CD4-positive, alpha-beta T cell treated with Interleukin-4 for 4 hours (primary cell): Measurements from ENCODE around the gene LRP1-AS.
"Not testable (repeated sequence)": the region's sequence is repeated elsewhere in the genome, so short reads cannot be mapped to it uniquely, and the experiment has no call there.

Experiments
- DNase-seq: peaks from one replicate; pipeline ENCODE4 v3.0.0-alpha.2; 2020

The LRP1-AS gene

DNA sequence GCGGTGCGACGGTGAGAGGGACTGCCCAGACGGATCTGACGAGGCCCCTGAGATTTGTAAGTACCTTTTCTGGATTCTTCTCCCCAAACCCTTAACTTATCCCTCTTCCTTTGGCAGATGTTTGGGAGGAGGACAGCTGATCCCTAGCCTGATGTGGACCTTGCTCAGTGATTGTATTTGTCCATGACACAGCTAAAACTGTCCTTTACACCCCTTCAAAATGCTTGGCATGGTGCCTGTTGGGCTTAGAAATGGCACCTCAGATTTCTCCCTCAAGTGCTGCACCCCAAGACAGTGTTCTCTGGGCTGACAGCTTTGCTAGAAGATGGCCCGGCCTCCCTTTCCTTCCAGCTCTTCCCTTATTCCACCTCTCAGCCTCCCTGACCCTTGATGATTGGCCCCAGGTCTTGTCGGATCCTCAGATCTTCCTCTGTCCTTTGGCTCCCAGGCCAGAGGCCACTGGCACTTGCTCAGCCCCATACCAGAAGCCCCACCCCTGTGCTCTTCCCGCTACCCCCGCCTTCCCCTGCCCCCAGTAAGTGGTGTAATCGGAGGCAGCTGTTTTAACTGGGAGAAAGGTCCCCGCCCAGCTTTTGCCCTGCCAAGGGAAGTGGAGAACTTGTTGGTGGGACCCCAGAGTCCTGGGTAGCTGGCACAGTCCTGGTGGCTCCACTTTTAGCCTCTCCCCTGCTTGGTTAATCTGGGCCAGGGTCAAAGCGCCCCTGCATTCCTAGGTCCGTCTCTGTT is 8.7 kb downstream of the LRP1-AS start:
- no peak for DNase-seq

DNA sequence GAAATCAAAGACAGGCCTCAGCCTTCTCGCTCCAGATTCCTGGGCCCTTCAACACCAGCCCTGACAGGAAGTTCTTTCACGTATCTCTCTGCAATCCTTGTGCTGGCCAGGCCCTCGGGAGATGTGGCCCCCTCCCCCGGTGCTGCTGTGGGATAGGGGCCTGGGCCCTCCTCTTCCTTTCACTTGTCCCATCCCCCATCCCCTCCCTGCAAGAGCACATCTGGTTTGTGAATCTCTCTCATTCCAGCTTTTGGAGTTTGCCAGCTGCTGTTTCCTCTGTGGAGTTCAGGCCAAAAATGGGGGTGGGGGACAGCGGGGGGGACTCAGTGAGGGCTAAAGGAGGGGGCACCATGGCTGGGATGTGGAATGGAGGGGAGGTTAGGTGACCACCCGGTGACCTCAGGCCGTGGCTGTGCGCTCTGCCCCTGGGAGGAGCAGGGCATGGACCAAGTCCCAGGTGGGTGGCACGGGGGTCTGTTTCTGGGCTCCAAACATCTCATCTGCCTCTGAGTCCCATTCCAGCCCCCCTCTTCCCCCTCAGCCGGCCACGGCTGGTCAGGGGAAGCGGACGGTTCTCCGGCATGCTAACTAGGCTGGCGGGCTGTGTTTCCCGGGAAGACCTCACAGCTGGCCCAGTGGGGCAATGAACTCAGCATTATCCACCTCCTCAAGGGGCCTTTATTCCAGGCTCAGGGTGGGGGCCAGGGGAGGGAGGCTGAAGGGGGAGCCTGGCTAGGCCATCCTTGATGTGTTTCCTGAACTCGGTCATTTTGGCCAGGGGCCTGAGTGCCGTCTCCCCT is 11.7 kb downstream of the LRP1-AS start:
- no peak for DNase-seq

DNA sequence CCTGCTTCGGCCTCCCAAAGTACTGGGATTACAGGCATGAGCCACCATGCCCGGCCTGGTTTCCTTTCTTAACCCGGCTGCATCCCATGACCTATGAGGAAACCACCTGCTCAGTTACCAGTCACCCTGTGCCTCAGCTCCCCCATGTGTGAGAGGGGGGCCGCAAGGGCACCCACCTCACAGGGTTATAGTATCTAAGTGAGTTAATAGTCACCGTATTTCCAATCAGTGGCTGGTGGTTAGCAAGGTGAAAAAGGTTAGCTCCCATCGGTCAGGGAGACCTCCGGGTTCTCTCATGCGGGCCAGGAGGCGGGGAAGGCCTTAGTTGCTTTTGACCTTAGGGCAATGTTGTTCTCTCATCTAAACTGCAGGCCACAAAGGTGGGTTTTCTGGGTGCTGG is 12.5 kb downstream of the LRP1-AS start:
- no peak for DNase-seq

DNA sequence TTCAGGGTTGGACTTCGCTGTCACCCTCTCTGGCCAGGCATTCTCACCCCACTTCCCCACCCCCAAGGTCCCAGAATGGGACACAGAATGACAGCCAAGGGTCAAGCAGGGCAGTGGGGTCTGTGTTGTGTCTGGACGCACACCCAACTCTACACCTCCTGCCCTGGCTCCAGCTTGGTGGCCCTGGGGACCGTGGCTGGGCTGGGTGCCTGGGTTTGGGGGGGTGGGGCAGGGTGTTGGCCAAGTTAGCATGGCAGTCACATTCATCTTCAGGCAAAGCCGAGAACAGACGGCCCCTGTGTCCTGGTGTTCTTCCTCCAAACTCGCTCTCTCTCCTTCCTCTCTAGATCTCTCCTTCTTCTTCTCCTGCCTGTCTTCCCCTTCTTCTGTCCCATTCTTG is 13.5 kb downstream of the LRP1-AS start:
- DNase-seq = no peak

DNA sequence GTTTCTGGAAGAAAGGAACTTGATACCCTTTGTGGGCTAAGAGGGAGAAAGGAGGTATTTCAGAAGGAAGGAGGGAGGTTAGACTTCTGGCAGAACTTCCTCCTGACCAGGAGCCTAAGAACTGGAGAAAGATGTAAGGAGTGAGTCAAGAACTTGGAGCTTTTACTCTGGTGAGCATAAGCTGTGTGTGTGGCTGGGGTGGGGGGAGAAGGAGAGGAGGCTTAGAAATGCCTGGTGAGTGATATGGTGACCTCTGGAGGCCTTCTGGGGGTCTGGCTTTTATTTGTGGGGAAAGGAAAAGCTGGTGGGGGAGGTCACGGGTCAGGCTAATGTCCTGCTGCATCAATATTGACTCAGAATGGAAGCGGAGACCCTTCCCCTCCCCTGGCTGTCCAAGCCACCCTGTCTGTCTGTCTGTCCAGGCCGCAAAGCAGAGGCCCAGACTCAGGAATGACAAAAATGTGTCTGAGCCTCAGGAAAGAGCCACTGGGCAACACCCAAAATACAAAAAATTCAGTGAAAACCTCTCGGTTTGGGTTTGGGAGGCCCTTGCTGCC is 14.3 kb downstream of the LRP1-AS start:
- no peak for DNase-seq

DNA sequence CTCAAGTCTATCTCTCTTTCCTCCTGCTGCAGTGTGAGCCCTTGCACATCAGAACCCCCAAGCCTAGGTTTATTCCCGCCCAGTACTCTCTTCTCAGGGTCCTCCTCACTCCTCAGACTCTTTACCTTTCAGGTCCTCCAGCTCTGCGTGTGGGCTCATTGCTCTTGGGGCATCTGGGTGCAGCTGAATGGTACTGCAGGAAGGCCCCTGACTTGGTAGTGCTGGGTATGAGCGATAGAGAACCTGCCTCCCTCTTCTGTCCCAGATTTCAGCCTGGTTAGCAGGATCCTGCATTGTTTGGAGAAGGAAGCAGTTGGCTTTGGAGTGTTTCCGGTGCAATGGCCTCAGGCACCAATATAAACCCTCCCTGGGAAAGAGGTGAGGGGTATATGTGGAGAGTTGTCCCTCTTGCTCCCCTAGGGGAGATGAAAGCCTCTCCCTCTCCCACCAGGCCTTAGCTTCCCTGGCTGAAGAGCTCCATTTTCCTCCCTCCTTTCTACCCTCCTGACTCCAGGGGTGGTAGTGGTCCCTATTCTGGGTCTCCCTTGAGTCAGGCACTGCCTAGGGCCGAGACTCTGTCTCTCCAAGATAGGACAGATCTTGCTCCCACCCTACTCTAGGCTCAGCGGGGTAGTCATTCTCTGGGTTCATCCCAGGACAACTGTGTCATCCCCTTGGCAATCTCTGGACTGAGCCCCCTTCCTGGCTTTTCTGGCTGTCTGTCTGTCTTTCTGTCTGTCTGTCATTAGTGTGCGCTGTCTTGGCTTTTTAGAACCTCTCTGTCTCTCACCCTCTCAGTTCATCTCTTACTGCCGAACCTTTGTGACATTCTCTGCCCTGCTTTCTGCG is 15.3 kb downstream of the LRP1-AS start:
- DNase-seq = no peak

DNA sequence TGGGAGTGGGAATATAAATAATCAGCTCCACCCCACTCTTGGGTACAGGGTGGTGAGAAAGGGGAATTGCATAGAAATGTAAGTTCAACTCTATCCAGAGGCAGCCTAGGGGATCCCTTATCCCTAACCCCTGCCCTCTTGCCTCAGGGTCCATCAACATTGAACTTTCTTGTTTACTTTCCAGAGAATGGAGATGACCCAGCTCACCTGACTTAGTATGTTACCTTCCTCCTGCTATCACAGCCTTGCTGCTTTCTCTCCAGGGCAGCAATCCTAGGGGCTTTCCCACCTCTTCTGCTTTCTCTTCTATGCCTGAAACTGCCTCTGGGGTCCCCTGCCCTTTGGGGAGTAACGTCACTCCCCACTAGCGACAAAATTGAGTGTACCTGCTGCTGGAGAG is 16.5 kb downstream of the LRP1-AS start:
- DNase-seq = no peak

DNA sequence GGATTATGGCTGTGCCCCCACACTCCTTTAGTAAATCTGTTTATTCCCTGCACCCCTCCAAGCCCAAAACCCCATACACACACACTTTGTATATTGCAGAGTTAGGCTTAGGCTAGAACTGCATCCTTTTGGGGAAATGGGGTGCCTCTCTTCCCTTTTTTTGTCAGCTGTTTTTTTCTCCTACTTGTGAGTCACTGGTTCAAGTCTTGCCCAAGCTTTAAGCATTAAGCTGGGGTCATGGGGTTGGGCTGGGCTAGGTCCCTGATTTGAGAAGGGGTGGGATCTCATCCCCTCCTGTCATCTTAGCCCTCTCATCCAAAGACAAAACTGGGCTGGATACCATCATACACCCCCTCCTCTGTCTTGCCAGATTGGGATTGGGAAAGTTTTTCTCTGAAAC is 17.5 kb downstream of the LRP1-AS start:
- no peak for DNase-seq

DNA sequence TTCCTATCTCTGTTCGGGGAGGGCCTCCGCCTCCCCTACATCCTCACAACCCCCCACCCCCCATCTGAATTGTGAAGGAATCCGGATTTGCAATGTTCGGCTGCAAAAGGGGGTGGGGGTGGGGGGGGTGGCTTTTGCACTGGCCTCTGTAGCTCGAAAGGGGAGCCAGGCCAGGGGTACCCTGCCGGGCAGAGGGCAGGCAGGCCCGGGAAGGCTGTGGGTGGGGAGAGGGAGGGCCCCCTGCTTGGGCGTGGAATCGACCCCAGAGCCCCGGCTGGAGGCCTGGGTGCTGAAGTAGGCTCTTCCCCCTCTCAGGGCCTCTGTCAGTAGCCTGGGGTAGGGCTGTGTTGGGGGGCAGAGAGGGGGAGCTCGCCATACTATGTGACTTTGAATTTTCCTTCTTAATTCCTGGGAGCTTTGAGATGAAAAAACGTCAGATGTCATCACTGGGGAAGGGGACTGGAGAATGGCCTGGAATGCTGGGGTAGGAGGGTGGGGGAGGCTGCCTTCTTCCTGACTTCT is 18.0 kb downstream of the LRP1-AS start:
- no peak for DNase-seq

DNA sequence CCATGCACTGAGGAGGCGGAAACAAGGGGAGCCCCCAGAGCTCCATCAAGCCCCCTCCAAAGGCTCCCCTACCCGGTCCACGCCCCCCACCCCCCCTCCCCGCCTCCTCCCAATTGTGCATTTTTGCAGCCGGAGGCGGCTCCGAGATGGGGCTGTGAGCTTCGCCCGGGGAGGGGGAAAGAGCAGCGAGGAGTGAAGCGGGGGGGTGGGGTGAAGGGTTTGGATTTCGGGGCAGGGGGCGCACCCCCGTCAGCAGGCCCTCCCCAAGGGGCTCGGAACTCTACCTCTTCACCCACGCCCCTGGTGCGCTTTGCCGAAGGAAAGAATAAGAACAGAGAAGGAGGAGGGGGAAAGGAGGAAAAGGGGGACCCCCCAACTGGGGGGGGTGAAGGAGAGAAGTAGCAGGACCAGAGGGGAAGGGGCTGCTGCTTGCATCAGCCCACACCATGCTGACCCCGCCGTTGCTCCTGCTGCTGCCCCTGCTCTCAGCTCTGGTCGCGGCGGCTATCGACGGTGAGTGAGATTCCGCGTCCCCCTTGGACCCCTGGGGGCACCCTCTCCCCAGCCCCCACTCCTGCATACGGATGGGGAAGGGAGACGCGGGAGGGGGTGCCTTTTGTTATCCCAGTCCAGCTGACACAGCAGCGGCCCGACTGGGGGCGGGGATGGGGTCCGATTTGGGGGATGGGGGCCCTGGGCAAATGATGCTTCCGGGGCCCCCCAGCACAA is 18.7 kb downstream of the LRP1-AS start:
- no peak for DNase-seq

DNA sequence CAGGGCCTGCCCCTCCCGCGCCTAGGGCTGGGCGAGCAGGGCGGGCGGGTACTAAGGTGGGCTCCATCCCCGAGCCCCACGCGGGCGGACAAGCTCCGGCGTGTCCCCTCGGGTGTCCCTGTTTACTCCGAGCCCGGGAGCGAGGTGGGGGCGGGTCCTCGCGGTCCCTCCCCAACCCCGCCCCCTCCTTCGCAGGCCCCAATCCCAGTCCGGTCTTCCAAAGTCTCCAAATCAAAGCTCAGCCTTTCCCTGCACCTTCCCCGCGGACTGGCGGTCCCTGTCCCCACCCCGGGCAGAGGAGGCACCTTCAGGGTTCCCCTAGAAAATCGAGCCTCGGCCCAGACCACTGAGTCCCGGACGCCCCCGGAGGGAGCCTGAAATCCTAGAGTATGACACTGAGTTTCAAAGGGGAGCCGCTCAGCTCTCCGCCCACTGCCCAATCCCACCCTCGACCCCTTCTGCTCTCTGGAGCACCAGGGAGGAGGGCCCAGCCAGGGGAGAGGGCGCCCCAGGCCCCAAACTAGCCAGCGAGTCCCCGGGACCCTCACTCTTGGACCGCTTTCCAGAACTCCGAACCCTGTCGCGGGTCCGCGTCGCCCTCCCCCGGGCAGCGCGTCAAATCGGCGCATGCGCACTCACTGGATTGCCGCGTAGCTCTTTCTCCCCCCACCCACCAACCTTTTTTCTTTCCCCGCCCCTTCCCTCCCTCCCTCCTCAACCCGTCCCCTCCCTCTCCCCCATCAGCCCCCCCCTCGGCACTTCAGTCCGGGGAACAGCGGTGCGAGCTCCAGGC is 19.5 kb downstream of the LRP1-AS start, which contains the start of gene LRP1:
LRP1 (plus strand) TSS at position 758 of the 793 bp plus-strand sequence. CDS start 482 bp downstream, outside the sequence.
- DNase-seq = peak; percentile 77

DNA sequence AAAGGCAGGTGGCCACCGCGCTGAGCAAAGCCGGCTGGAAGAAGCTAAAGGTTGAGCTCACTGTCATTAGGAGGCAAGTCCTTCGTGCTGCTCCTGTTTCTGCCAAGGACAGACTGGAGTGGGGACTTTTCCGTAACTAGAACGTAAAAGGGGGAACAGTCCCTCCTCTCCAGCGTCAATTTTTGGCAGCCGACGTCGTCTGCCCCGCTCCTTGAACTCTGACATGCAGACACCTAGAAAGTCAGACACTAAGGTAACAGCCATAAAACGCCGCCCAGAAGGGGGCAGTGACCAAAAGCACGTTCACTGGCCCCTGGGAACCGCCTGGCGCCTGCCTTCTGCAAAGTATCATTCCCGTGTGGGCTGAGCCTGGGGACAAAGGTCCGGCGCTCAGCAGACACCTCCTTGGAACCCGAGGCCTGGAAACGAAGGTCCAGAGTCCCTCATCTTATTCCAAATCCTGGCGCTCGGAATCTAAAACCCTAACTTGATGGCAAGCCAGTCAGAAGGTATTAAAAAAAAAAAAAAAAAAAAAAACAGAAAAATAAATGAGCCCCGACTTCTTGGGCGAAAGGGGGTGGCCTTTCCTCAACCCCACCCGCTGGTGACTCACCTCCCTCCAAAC is 20.2 kb downstream of the LRP1-AS start:
- DNase-seq = peak; percentile 77

DNA sequence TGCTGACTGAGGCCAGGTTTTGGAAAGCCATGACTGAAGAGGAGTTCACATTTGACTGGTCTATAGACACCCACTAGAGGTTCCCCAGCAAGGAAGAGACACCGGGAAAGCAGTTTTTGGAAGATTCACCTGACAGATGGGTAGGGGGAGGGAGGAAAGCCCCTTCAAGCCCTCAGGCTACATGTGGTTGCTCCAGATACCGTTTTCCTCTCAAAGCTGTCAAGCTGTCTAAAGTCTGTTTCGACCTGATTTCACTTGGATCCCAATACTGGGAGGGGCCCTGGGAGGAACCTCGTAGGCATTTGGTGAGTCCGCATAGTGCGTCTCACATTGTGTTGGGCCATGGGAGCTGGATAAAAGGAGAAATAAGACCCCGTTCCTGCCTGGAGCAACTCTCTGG is 20.9 kb downstream of the LRP1-AS start:
- no peak for DNase-seq

DNA sequence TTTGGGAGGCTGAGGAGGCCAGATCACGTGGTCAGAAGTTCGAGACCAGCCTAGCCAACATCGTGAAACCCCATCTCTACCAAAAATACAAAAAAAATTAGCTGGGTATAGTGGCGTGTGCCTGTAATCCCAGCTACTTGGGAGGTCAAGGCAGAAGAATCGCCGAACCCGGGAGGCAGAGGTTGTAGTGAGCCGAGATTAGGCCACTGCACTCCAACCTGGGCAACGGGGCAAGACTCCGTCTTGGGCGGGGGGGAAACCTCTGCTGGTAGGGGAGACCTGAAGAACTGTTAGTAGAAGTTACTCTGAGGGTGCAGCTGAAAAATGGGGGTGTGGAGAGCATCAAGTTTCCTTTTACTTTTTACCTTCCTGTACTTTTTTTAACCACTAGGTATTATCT is 21.4 kb downstream of the LRP1-AS start:
- no peak for DNase-seq

DNA sequence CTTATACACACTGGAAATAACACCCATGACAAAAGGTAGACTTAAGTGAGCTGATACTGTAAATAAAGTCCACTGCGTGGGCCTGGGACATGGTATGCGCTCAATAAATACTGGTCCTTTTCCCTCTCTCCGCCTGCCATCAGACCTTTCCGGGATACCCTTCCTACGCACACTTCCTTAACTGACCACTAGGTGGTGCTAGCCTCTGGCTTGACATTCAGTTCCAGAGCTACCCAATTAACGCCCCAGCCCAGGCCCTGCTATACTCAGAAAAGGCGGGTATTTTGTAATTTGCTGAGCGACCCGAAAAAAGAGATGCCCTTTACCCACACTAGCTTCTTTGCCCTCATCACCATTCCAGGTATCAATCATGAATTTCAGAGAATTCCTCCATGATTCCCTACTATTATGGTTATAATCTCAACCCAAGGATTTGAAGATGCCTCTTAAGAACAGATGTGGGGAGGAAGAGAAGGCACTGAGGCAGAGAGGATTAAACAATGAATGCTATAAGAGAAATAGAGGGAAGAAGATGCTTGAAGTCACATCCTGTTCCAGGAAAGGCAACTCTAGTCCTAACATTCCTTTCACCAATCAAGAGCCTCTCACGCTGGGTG is 23.1 kb downstream of the LRP1-AS start:
- peak; percentile 81 for DNase-seq

DNA sequence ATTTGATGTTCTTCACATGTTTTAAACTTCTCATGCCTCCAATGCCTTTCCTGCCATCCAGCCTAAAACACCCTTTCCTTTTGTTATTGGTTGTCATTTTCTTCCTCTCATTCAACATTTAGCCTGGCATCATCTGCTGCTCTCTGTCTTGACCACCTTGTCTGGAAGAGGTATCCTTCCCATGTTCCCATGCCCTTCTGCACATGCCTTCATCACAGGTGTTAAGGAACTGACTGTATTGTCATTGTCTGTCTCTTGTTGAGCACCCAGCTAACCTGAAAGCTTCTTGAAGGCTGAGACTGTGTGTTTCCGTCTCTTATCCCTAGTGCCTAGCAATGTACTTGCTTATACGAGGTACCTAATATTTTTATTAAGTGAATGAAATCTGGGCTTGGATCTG is 23.6 kb downstream of the LRP1-AS start:
- no peak for DNase-seq

DNA sequence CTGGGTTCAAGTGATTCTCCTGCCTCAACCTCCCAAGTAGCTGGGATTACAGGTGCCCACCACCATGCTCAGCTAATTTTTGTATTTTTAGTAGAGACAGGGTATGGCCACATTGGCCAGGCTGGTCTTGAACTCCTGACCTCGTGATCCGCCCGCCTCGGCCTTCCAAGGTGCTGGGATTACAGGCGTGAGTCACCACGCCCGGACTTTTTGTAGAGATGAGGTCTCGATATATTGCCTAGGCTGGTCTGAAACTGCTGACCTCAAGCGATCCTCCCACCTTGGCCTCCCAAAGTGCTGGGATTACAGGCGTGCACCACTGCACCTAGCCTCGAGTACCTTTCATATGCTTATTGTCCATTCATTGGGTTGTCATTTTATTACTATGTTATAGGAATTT is 26.7 kb downstream of the LRP1-AS start:
- DNase-seq = not testable (repeated sequence)

DNA sequence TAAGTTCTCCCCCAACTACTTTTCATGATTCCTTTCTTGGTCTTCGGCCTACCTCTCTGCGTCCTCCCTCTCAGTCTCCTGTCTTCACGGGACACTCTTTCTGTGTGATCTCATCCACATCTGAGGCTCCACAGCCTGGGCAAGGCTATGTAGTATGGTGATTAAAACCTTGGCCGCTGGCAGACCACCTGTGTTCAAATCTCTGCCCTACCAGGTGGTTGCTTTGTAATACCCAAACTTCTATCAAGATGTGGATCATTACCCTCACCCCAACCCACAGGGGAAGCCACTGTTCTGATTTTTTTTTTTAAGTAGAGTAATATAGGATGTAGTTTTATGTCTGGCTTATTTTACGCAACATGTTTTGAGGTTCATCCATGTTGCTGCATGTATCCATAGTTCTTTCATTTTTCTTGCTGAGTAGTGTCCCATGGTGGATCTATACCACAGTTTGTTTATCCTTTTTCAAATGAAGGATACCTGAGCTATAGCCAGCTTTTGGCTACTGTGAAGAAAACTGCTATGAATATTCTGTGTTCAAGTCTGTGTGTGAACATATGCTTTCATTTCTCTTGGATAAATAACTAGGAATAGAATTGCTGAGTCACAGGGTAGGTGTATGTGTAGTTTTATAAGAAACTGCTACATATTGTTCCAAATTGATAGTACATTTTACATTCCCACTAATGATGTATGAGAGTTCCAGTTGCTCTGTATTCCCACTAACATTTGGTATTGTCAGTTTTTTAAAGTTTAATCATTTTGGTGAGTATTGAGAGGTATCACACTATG is 27.9 kb downstream of the LRP1-AS start:
- DNase-seq = no peak

DNA sequence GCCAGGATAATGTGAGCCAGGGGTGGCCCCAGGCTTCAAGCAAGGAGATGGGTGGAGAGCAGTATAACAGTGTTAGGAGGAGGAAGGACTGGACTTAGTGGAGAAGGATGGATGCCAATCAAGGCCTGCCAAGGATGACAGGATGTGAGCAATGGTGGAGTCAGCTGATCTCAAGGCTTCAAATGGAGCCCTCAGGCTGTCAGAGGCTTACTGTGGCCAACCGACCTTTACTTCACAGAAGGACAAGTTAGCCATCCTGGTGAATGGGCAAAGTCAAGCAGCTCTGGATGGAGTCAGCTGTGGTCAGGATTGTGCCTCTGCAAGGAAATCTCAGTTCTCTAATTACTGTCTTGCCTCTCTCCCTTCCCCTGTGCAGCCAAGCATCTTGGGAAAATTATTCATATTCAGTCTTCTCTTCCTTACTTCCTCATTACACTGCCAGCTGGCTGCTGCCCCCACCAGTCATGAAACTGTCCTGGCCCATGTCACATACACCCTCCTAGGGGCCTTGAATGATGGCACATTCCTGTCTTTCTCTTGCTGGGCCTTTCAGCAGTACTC is 28.6 kb downstream of the LRP1-AS start:
- DNase-seq = no peak
